Uterus (tissue), 2 donors: ENCODE measurements around the gene BCR.
"Not testable (repeated sequence)": the region's sequence is repeated elsewhere in the genome, so short reads cannot be mapped to it uniquely, and the experiment has no call there.

ENCODE experiments used
- CTCF ChIP-seq, 4 experiments: fragments of 200-600 bp in 2 of 4; fragments of 450-650 bp in 2 of 4; sonication (generic) in 2 of 4; IDR thresholded peaks; one replicate each; pipeline ENCODE4 v1.5.1; 2016 to 2019; ENCODE audit warnings: antibody characterized with exemption in 4 of 4, mild to moderate bottlenecking in 2 of 4, moderate library complexity in 1 of 4
- POLR2A ChIP-seq, 2 donors: fragments of 450-650 bp; IDR thresholded peaks; one replicate each; pipeline ENCODE4 v1.6.1; 2016; ENCODE audit warnings: antibody characterized with exemption in 2 of 2, mild to moderate bottlenecking in 1 of 2, moderate library complexity in 1 of 2

- not testable (repeated sequence) for TF ChIP-seq CTCF, POLR2A (IDR thresholded peaks at IDR 0.05)
Observed at GRCh38 chr22:23307511-23307910, 127.2 kb downstream of the BCR start.
